Endothelial cell of umbilical vein (primary cell): Measurements from ENCODE around the gene SCGB1A1.

Experiments
- CTCF ChIP-seq, 2 donors: IDR thresholded peaks; 1 replicate in 1 of 2; 2 replicates in 1 of 2; pipeline ENCODE4 v1.5.1; 2011; ENCODE audit warnings: low read length in 2 of 2, mild to moderate bottlenecking in 2 of 2, moderate library complexity in 2 of 2, control low read depth in 1 of 2, inconsistent platforms in 1 of 2, low read depth in 1 of 2; ENCODE audit not compliant: insufficient read depth in 1 of 2; ENCODE audit errors: extremely low read depth in 1 of 2
- POLR2A ChIP-seq: IDR thresholded peaks from 2 replicates; pipeline ENCODE4 v1.6.1; 2012; ENCODE audit warnings: low read depth, mild to moderate bottlenecking, control low read depth, low read length

GRCh38 chr11:62435846-62436660 lies 17.2 kb downstream of the SCGB1A1 start:
- TF ChIP-seq CTCF (IDR thresholded peaks at IDR 0.05; ENCODE audit: extremely low read depth in 1 of 2, insufficient read depth in 1 of 2, low read depth in 1 of 2, low read length in 2 of 2) (no peak), POLR2A (no peak)
